Measurements from ENCODE around the gene VPREB1.
"Not testable (repeated sequence)": the region's sequence is repeated elsewhere in the genome, so short reads cannot be mapped to it uniquely, and the experiment has no call there.

The VPREB1 gene

DNA sequence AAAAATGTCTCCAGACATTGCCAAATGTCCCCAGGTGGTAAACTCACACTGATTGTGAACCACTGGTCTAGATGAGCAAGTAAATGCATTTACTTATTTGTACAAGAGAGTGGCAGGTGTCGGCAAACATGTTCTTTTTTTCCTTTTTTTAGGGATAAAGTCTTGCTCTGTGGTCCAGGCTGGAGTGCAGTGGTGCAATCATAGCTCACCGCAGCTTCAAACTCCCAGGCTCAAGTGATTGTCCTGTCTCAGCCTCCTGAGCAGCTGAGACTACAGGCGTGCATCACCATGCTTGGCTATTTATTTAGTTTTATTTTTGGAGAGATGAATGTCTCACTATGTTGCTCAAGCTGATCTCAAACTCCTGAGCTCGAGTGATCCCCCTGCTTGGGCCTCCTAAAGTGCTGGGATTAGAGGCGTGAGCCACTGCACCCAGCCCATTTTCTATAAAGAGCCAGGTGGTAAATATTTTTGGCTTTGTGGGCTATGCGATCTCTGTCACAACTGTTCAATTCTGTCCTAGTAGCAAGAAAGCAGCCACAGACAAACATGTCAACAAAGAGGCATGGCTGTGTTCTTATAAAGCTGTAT is 1.4 kb downstream of the VPREB1 start:
- no peak for DNase-seq (ENCODE audit: low read depth in 2 of 2)

GRCh38 chr22:22246706-22247105 is 2.1 kb downstream of the VPREB1 start:
- no peak for DNase-seq (ENCODE audit: low read depth in 2 of 2)

- no peak for DNase-seq (ENCODE audit: low read depth in 2 of 2)
Measured at GRCh38 chr22:22248878-22249277, 4.3 kb downstream of the VPREB1 start.

DNA sequence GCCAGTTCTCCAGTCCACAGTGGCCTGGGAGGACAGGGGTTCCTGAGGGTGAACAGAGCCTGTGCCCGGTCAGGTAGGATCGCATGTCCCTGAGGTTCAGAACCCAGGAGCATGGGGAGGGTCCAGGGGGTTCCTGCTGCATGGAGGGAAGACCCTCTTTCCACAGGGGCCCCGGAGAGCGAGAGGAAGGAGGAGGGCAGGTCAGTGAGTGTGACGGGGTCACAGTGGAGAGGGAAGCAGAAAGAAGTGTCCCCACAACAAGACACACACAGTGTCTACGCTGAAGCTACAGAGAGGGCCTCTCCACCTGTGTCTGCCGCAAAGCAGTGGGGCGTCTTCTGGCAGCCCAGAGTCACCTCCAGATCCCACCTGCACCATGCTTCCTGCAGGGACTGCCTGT is 6.1 kb downstream of the VPREB1 start:
- DNase-seq (ENCODE audit: low read depth in 2 of 2): not testable (repeated sequence)

GRCh38 chr22:22256133-22256532 is 11.5 kb downstream of the VPREB1 start:
- DNase-seq (ENCODE audit: low read depth in 2 of 2): not testable (repeated sequence)

- not testable (repeated sequence) for DNase-seq (ENCODE audit: low read depth in 2 of 2)
Measured at GRCh38 chr22:22258597-22259415, 14.2 kb downstream of the VPREB1 start.

DNA sequence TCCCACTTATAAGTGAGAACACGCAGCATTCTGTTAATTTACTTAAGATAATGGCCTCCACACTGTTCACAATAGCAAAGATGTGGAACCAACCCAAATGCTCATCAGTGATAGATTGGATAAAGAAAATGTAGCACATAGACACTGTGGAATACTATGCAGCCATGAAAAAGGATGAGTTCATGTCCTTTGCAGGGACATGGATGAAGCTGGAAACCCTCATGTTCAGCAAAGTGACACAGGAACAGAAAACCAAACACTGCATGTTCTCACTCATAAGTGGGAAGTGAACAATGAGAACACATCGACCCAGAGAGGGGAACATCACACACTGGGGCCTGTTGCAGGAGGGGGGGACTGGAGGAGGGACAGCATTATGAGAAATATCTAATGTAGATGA is 15.6 kb downstream of the VPREB1 start:
- DNase-seq (ENCODE audit: low read depth in 2 of 2): not testable (repeated sequence)

DNA sequence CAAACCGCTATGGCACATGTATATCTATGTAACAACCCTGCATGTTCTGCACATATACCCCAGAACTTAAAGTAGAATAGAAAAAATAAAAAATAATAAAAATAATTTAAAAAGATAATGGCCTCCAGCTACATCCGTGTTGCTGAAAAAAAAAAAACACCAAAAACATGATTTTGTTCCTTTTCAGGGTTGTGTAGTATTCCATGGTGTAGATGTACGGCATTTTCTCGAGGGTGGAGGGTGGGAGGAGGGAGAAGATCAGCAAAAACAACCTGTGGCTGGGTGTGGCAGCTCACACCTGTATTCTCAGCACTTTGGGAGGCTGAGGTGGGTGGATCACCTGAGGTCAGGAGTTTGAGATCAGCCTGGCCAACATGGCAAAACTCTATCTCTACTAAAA is 16.0 kb downstream of the VPREB1 start:
- DNase-seq (ENCODE audit: low read depth in 2 of 2): not testable (repeated sequence)

GRCh38 chr22:22262332-22263074 is 17.9 kb downstream of the VPREB1 start:
- DNase-seq (ENCODE audit: low read depth in 2 of 2): not testable (repeated sequence)

- not testable (repeated sequence) for DNase-seq (ENCODE audit: low read depth in 2 of 2)
Measured at GRCh38 chr22:22263823-22264222, 19.2 kb downstream of the VPREB1 start.

DNA sequence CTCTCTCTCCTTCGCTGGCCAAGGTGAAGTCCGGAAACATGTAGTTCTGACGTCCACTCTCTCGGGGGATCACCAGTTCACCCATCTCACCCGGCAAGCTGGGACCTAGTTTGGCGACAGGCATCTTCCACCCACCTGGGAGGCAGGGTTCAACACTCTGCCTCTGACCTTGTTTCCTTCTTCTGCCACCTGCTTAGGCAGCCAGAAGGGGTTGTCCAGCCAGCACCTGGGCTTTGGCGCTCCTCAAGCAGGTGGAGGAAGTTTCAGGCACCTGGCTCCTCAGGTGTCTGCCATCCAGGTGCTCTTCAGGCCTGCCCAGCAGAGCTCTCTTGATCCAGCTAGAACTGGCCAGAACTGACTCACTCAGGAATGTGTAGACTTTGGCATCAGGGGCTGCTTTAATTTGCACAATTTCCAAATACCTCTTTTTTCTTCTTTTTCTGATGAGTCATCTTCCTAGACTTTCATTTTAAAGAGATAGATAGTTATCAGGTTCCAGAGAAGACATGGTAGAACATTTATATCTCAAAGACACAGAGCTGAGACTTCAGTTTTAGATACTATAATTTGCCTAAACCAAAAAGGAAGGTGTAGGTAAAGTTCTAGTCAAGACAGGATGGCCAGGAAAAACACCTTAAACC is 25.6 kb downstream of the VPREB1 start:
- DNase-seq (ENCODE audit: low read depth in 2 of 2): not testable (repeated sequence)

- DNase-seq (ENCODE audit: low read depth in 2 of 2): not testable (repeated sequence)
Measured at GRCh38 chr22:22277423-22277822, 32.8 kb downstream of the VPREB1 start.

DNA sequence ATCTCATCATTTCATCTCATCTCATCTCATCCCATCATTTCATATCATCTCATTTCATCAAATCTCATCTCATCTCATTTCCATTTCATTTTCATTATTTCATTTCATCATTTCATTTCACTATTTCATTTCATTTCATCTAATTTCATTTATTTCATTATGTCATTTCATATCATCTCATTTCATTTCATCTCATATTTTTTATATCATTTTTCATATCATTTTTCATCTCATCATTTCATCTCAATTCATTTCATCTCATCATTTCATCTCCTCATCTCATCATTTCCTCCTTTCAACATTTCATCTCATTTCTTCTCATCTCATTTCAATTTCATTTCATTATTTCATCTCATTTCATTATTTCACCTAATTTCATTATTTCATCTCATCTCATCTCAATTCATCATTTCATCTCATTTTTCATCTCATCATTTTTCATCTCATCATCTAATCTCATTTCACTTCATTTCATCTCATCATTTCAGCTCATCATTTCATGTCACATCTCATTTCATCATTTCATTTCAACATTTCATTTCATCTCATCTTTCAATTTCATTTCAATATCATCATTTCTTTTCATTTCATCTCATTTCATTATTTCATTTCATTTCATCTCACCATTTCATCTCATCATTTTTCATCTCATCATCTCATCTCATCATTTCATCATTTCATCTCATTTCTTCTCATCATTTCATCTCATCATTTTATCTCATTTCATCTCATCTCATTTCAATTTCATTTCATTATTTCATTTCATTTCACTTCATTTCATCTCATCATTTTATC is 40.6 kb downstream of the VPREB1 start:
- not testable (repeated sequence) for DNase-seq (ENCODE audit: low read depth in 2 of 2)

- not testable (repeated sequence) for DNase-seq (ENCODE audit: low read depth in 2 of 2)
Measured at GRCh38 chr22:22286390-22287105, 42.0 kb downstream of the VPREB1 start.

DNA sequence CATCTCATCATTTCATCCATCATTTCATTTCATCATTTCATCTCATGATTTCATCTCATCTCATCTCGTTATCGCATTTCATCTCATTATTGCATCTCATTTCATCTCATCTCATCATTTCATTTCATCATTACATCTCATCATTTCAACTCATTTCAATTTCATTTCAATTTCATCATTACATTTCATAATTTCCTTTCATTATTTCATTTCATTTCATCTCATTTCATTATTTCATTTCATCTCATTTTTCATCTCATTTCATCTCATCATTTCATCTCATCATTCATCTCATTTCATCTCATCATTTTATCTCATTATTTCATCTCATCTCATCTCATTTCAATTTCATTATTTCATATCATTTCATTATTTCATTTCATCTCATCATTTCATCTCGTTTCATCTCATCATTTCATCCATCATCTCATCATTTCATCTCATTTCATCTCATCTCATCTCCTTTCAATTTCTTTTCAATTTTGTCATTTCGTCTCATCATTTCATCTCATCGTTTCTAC is 42.6 kb downstream of the VPREB1 start:
- not testable (repeated sequence) for DNase-seq (ENCODE audit: low read depth in 2 of 2)

GRCh38 chr22:22289666-22290065 is 45.1 kb downstream of the VPREB1 start:
- not testable (repeated sequence) for DNase-seq (ENCODE audit: low read depth in 2 of 2)

DNA sequence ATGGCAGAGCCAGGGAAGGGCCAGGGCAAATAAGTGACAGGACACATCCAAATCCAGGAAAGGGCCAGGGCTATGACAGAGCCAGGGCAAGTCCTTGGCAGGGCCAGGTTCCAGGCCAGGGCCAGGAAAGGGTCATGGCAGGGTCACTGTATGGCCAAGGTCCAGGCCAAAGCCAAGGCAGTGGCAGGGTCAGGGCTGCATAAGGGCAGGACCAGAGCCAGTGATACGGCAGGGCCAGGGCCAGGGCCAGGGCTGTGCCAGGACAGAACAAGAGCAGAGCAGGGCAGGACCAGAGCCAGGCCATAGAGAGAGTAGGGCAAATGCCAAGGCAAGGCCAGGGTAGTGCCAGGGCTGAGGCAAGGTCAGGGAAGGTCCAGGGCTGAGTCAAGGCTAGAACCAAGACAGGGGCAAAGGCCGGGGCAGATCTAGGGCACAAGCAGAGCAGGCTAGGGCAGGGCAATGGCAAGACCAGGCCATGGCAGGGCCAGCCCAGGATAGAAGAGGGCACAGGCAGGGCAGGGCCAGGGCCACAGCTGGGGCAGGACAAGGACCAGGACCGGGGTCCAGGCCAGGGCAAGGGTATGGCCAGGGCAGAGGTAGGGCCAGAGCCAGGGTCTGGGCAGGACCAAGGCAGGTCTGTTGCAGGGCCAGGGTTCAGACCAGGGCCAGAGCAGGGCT is 46.7 kb downstream of the VPREB1 start:
- DNase-seq (ENCODE audit: low read depth in 2 of 2): not testable (repeated sequence)

GRCh38 chr22:22292656-22293055 is 48.1 kb downstream of the VPREB1 start:
- DNase-seq (ENCODE audit: low read depth in 2 of 2): not testable (repeated sequence)

DNA sequence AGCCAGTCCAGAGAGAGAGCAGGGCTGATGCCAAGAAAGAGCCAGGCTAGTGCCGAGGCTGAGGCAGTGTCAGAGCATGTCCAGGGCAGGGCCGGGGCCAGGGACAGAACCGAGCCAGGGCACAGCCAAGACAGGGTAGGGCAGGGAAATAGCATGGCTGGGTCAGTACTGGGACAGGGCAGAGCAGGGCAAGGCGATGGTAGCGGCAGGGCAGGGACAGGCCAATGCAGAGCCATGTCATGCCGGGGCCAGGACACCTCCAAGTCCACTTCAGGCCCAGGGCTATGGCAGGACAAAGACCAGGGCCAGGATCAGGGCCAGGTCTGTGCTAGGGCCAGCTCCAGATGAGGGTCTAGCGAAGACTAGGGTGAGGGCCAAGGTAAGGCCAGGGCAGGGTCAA is 48.9 kb downstream of the VPREB1 start:
- not testable (repeated sequence) for DNase-seq (ENCODE audit: low read depth in 2 of 2)

DNA sequence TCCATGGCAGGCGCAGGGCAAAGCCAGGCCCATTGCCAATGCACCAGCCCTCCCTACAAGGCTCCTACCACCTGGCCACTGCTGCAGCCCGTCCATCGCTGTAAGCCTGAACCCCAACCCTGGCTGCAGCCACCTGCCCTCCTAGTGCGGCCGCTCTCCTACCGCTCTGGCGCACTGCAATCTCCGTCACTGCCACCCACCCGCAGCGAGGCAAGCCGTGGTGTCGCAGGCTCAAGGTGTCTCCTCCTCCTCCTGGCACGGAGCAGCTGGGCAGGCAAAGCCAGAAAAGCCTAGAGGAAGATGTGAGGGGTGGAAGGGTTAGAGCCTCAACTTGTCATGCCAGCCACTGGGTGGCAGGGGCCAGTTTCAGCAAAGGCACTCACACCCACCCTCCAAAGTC is 50.1 kb downstream of the VPREB1 start:
- not testable (repeated sequence) for DNase-seq (ENCODE audit: low read depth in 2 of 2)
